Measurements from ENCODE around the gene NCDN. TPM values are rescaled to one million over a fixed set of nuclear protein-coding genes. Genes with fewer than 3 reads are reported as not detected.

NCDN gene
- total RNA-seq, 1 donor: 30.0 TPM

DNA sequence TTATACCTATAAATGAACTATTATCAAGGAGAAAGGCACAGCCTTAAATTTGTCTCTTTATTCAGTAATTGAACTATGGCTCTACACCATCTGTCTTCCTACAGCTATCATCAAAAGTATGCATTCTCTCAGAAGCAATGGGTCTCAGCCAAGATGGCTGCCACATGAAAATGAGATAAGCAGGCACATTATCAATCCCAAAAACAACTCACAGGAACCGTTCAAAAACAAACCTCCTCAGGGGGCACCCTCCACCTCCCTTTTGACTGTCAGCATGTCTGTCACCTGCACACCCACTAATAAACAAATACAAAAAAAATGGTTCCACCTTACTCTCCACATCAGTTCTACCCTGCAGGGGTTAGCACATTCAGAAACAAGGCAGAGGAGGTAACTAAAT lies 24.0 kb upstream of the NCDN start:
- Histone ChIP-seq H3K27ac (ENCODE audit: low read depth, low read length) (no peak overlapping the region), H3K4me3 (ENCODE audit: insufficient read depth, low read length) (no peak overlapping the region), H4K20me1 (ENCODE audit: insufficient read depth, low read length) (peaks cover 5% of the 10 kb centered on the region), H3K4me1 (ENCODE audit: insufficient read depth, low read length) (peaks cover 28% of the 10 kb centered on the region), H3K9me3 (ENCODE audit: low read depth, low read length) (no peaks in the 10 kb centered on the region), H3K36me3 (ENCODE audit: insufficient read depth, low read length) (no peaks in the 10 kb centered on the region), H2AFZ (ENCODE audit: low read length) (no peak overlapping the region), H3K27me3 (ENCODE audit: insufficient read depth, low read length) (no peaks in the 10 kb centered on the region), H3K79me2 (ENCODE audit: insufficient read depth, low read length) (peaks cover 42% of the 10 kb centered on the region), H3K4me2 (ENCODE audit: insufficient read depth, low read length) (no peak overlapping the region)
- DNase-seq (ENCODE audit: insufficient read length, low spot score, missing footprints): no peak
- TF ChIP-seq, protein P1, sequence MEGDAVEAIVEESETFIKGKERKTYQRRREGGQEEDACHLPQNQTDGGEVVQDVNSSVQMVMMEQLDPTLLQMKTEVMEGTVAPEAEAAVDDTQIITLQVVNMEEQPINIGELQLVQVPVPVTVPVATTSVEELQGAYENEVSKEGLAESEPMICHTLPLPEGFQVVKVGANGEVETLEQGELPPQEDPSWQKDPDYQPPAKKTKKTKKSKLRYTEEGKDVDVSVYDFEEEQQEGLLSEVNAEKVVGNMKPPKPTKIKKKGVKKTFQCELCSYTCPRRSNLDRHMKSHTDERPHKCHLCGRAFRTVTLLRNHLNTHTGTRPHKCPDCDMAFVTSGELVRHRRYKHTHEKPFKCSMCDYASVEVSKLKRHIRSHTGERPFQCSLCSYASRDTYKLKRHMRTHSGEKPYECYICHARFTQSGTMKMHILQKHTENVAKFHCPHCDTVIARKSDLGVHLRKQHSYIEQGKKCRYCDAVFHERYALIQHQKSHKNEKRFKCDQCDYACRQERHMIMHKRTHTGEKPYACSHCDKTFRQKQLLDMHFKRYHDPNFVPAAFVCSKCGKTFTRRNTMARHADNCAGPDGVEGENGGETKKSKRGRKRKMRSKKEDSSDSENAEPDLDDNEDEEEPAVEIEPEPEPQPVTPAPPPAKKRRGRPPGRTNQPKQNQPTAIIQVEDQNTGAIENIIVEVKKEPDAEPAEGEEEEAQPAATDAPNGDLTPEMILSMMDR (IDR thresholded peaks at IDR 0.05; ENCODE audit: extremely low read depth, low read depth, low read length): no peak

DNA sequence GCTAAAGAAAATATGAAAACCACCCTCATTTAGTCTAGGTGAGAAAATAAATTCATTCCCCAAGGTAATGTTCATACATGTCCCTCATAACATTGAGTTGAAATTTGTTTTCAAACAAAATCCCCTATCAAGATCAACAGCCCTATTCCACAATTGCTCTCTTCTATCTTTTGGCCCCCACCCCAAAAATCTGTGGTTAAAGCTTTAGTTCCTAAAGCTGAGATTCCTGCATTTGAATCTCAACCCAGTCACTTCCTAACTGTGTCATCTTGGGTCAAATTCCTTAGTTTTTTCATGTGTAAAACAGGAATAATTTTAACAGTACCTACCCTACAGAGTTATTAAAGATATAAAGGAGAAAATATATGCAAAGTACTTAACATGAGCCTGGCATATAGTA lies 22.4 kb upstream of the NCDN start:
- Histone ChIP-seq H3K4me3 (ENCODE audit: insufficient read depth, low read length) (no peak overlapping the region), H3K36me3 (ENCODE audit: insufficient read depth, low read length) (no peaks in the 10 kb centered on the region), H3K27me3 (ENCODE audit: insufficient read depth, low read length) (no peaks in the 10 kb centered on the region), H3K9me3 (ENCODE audit: low read depth, low read length) (no peaks in the 10 kb centered on the region), H3K4me1 (ENCODE audit: insufficient read depth, low read length) (peaks cover 45% of the 10 kb centered on the region), H3K79me2 (ENCODE audit: insufficient read depth, low read length) (peaks cover 47% of the 10 kb centered on the region), H4K20me1 (ENCODE audit: insufficient read depth, low read length) (peaks cover 18% of the 10 kb centered on the region), H2AFZ (ENCODE audit: low read length) (no peak overlapping the region), H3K4me2 (ENCODE audit: insufficient read depth, low read length) (no peak overlapping the region), H3K27ac (ENCODE audit: low read depth, low read length) (no peak overlapping the region)
- TF ChIP-seq, protein P1 (IDR thresholded peaks at IDR 0.05; ENCODE audit: extremely low read depth, low read depth, low read length): no peak
- no peak for DNase-seq (ENCODE audit: insufficient read length, low spot score, missing footprints)

DNA sequence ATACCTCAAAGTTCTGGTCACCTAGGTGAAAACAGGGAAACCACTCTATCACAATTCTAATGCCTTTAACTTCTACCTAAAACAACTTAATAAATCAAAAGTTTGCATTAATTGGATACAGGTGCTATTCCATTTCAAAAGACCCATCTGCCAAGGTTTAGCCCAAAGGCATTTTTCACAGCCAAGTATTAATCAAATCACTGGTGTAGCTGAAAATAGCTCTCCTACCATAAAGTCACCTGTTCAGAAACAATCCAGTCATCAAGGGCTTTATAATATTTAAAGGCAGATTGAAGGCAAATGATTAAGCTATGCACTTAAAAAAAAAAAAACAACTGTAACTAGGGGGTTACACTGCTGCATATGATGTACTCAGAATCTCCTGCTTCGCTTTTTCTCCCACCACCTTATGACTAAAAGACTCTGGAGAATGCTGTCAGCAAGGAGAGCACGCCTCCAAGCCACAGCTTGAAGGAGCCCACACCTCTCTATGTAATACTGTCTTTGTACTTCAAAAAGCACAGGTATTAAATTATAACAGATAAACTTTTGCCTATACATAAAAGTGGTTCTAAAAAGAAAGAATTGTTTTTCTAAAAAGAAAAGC lies 20.9 kb upstream of the NCDN start:
- no peak overlapping the region for H2AFZ ChIP-seq (ENCODE audit: low read length)
- H3K4me2 ChIP-seq (ENCODE audit: insufficient read depth, low read length): no peak overlapping the region
- H4K20me1 ChIP-seq (ENCODE audit: insufficient read depth, low read length): peaks cover 21% of the 10 kb centered on the region
- peaks cover 40% of the 10 kb centered on the region for H3K79me2 ChIP-seq (ENCODE audit: insufficient read depth, low read length)
- DNase-seq (ENCODE audit: insufficient read length, low spot score, missing footprints): no peak
- H3K36me3 ChIP-seq (ENCODE audit: insufficient read depth, low read length): peaks cover 2% of the 10 kb centered on the region
- H3K27ac ChIP-seq (ENCODE audit: low read depth, low read length): no peak overlapping the region
- H3K9me3 ChIP-seq (ENCODE audit: low read depth, low read length): no peaks in the 10 kb centered on the region
- H3K4me1 ChIP-seq (ENCODE audit: insufficient read depth, low read length): peaks cover 53% of the 10 kb centered on the region
- no peaks in the 10 kb centered on the region for H3K27me3 ChIP-seq (ENCODE audit: insufficient read depth, low read length)
- H3K4me3 ChIP-seq (ENCODE audit: insufficient read depth, low read length): no peak overlapping the region
- TF ChIP-seq, protein P1 (IDR thresholded peaks at IDR 0.05; ENCODE audit: extremely low read depth, low read depth, low read length): no peak

DNA sequence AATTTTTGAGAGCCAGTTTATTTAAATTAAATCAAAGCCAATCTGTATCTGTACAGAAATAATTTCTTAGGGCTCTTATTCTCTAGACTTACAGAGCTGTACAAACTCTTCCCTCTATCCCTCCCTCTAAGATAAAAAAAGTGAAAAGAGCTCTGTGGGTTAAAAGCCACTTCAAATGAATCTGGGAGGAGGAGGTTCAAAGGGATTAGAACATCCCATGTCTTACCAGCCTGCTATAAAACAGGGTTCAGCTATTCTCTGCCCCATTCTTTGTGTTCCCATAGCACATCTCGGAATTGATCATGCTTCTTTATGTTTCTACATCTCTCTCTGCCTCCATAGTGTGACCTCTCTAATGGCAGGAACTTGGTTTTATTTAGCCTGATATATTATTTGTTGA lies 19.8 kb upstream of the NCDN start:
- Histone ChIP-seq H3K4me1 (ENCODE audit: insufficient read depth, low read length) (peaks cover 49% of the 10 kb centered on the region), H4K20me1 (ENCODE audit: insufficient read depth, low read length) (peaks cover 21% of the 10 kb centered on the region), H3K79me2 (ENCODE audit: insufficient read depth, low read length) (peaks cover 49% of the 10 kb centered on the region), H3K4me2 (ENCODE audit: insufficient read depth, low read length) (no peak overlapping the region), H3K9me3 (ENCODE audit: low read depth, low read length) (no peaks in the 10 kb centered on the region), H3K36me3 (ENCODE audit: insufficient read depth, low read length) (peaks cover 4% of the 10 kb centered on the region), H3K27me3 (ENCODE audit: insufficient read depth, low read length) (no peaks in the 10 kb centered on the region), H3K4me3 (ENCODE audit: insufficient read depth, low read length) (no peak overlapping the region), H2AFZ (ENCODE audit: low read length) (no peak overlapping the region), H3K27ac (ENCODE audit: low read depth, low read length) (no peak overlapping the region)
- TF ChIP-seq, protein P1 (IDR thresholded peaks at IDR 0.05; ENCODE audit: extremely low read depth, low read depth, low read length): no peak
- DNase-seq (ENCODE audit: insufficient read length, low spot score, missing footprints): no peak

All from osteoblast (primary cell).